Tibial nerve (tissue), 4 donors: Measurements from ENCODE around the gene FAM193A.
"Not testable (repeated sequence)": the region's sequence is repeated elsewhere in the genome, so short reads cannot be mapped to it uniquely, and the experiment has no call there.

Experiments used
- CTCF ChIP-seq, 5 experiments: fragments of 200-600 bp in 3 of 5; fragments of 450-650 bp in 2 of 5; sonication (generic) in 3 of 5; IDR thresholded peaks; one replicate each; pipeline ENCODE4 v1.5.1; 2016 to 2019; ENCODE audit warnings: antibody characterized with exemption in 5 of 5, mild to moderate bottlenecking in 3 of 5, moderate library complexity in 2 of 5
- EP300 ChIP-seq, 2 donors: sonication (generic); formaldehyde crosslinking; IDR thresholded peaks; one replicate each; pipeline ENCODE4 v1.6.1; 2017; ENCODE audit warnings: antibody characterized with exemption in 2 of 2, mild to moderate bottlenecking in 1 of 2
- POLR2A ChIP-seq, 2 donors: fragments of 450-650 bp; IDR thresholded peaks; one replicate each; pipeline ENCODE4 v1.6.1; 2017; ENCODE audit warnings: antibody characterized with exemption in 2 of 2, mild to moderate bottlenecking in 2 of 2, moderate library complexity in 2 of 2

GRCh38 chr4:2592014-2592413 is 55.6 kb downstream of the FAM193A start:
- not testable (repeated sequence) for TF ChIP-seq CTCF, POLR2A, EP300 (IDR thresholded peaks at IDR 0.05)
